ENCODE measurements around the gene SMYD3. TPM values are rescaled to one million over a fixed set of nuclear protein-coding genes. Genes with fewer than 3 reads are reported as not detected.

Gene SMYD3
- total and polyA plus RNA-seq, 2 donors (not counting 3 experiments of a cell fraction or from before 2014, with no cell fraction given): 16.0 to 32.1 TPM

GRCh38 chr1:246491551-246492053 lies 15.5 kb downstream of the SMYD3 start:
- Histone ChIP-seq H3K4me1 (ENCODE audit: control insufficient read depth, extremely low read depth, insufficient read depth, low read length) (no peaks in the 10 kb centered on the region), H2AFZ (ENCODE audit: low read depth, low read length) (no peak overlapping the region), H3K9me1 (replicated peaks; ENCODE audit: control insufficient read depth, extremely low read depth, insufficient read depth, low read length) (no peaks in the 10 kb centered on the region), H3K27ac (ENCODE audit: insufficient read depth, low read depth, low read length) (no peak overlapping the region), H3K9me3 (replicated peaks; ENCODE audit: control insufficient read depth, insufficient read depth, low read length) (no peaks in the 10 kb centered on the region), H3K9ac (replicated peaks; ENCODE audit: extremely low read depth, insufficient read depth, low read length) (no peak overlapping the region), H3K4me2 (ENCODE audit: insufficient read depth, low read length) (no peak overlapping the region), H3K36me3 (ENCODE audit: control insufficient read depth in 2 of 2, extremely low read depth in 1 of 2, insufficient read depth in 2 of 2, low read length in 2 of 2) (no peaks in the 10 kb centered on the region), H3K79me2 (ENCODE audit: control insufficient read depth, insufficient read depth, low read length) (peaks cover 11% of the 10 kb centered on the region), H3K27me3 (ENCODE audit: control insufficient read depth in 2 of 2, insufficient read depth in 2 of 2, low read length in 2 of 2) (no peaks in the 10 kb centered on the region), H4K20me1 (replicated peaks; ENCODE audit: control insufficient read depth, extremely low read depth, insufficient read depth, low read length) (no peaks in the 10 kb centered on the region), H3K4me3 (replicated peaks in 1 of 3; ENCODE audit: insufficient read depth in 1 of 3, low read depth in 1 of 3, low read length in 3 of 3) (no peak overlapping the region)
- ChIA-PET CTCF (interaction anchor here (0.6 to 3.1 kb wide), 7 partner anchors 8 to 1338 kb away, joined by 3 to 18 read pairs (median 4); no protein-coding TSS in a partner anchor), POLR2A (no interaction called here)
- TF ChIP-seq JUN (IDR thresholded peaks at IDR 0.05; ENCODE audit: borderline replicate concordance, insufficient read depth, insufficient read length, low read depth): no peak
- no peak for DNase-seq (ENCODE audit: low read depth, low spot score)
- intact Hi-C loops (cut with micrococcal nuclease) (loop anchor here (1.0 to 5.0 kb wide), 7 partner anchors 208 to 1413 kb away; no protein-coding TSS in a partner anchor), dilution Hi-C loops (cut with MboI; ENCODE audit: extremely low pct_ligation_motif_present, low sequenced_read_pairs) (no loop called here)
- no TSS peak for BruUV-seq (replicated peaks)
- FAIRE-seq: no peak

- dilution Hi-C loops (cut with MboI; ENCODE audit: extremely low pct_ligation_motif_present, low sequenced_read_pairs): no loop called here
- TF ChIP-seq MAX (IDR thresholded peaks at IDR 0.05; ENCODE audit: insufficient read depth, insufficient read length) (no peak), MYC (IDR thresholded peaks at IDR 0.05; ENCODE audit: low read depth, low read length) (no peak), POLR2AphosphoS5 (IDR thresholded peaks at IDR 0.05; ENCODE audit: insufficient read depth, low read depth, low read length) (no peak), CTCF (IDR thresholded peaks at IDR 0.05; ENCODE audit: extremely low read depth in 1 of 2, insufficient read depth in 1 of 2, low read depth in 1 of 2, low read length in 2 of 2) (no peak)
- no peaks in the 10 kb centered on the region for H3K4me1 ChIP-seq (ENCODE audit: control insufficient read depth, extremely low read depth, insufficient read depth, low read length)
- peaks cover 8% of the 10 kb centered on the region for H3K79me2 ChIP-seq (ENCODE audit: control insufficient read depth, insufficient read depth, low read length)
- no peaks in the 10 kb centered on the region for H3K36me3 ChIP-seq (ENCODE audit: control insufficient read depth in 2 of 2, extremely low read depth in 1 of 2, insufficient read depth in 2 of 2, low read length in 2 of 2)
- no peaks in the 10 kb centered on the region for H3K27me3 ChIP-seq (ENCODE audit: control insufficient read depth in 2 of 2, insufficient read depth in 2 of 2, low read length in 2 of 2)
- H3K4me2 ChIP-seq (ENCODE audit: insufficient read depth, low read length): no peak overlapping the region
- intact Hi-C loops (cut with micrococcal nuclease): no loop called here
- H4K20me1 ChIP-seq (replicated peaks; ENCODE audit: control insufficient read depth, extremely low read depth, insufficient read depth, low read length): no peaks in the 10 kb centered on the region
- H3K9ac ChIP-seq (replicated peaks; ENCODE audit: extremely low read depth, insufficient read depth, low read length): no peak overlapping the region
- DNase-seq (ENCODE audit: low read depth, low spot score): no peak
- no peak overlapping the region for H2AFZ ChIP-seq (ENCODE audit: low read depth, low read length)
- BruUV-seq (replicated peaks): no TSS peak
- H3K27ac ChIP-seq (ENCODE audit: insufficient read depth, low read depth, low read length): no peak overlapping the region
- H3K9me1 ChIP-seq (replicated peaks; ENCODE audit: control insufficient read depth, extremely low read depth, insufficient read depth, low read length): no peaks in the 10 kb centered on the region
- CTCF ChIA-PET: interaction anchor here (0.6 to 1.2 kb wide), 2 partner anchors 9 to 116 kb away, joined by 3 read pairs; no protein-coding TSS in a partner anchor
- no peak for FAIRE-seq
- no peaks in the 10 kb centered on the region for H3K9me3 ChIP-seq (replicated peaks; ENCODE audit: control insufficient read depth, insufficient read depth, low read length)
- POLR2A ChIA-PET: no interaction called here
- H3K4me3 ChIP-seq (replicated peaks in 1 of 3; ENCODE audit: insufficient read depth in 1 of 3, low read depth in 1 of 3, low read length in 3 of 3): no peak overlapping the region
Measured at GRCh38 chr1:246488674-246489073, 18.4 kb downstream of the SMYD3 start.
